K562 (cell line): ENCODE measurements around the gene GALM.

ENCODE experiments used
- DNMT1 ChIP-seq: fragments of 450-650 bp; IDR thresholded peaks from 2 replicates; pipeline ENCODE4 v1.6.1; 2016; ENCODE audit warnings: antibody characterized with exemption, mild to moderate bottlenecking
- EP300 ChIP-seq: IDR thresholded peaks from 2 replicates; pipeline ENCODE4 v1.6.1; 2012; ENCODE audit warnings: low read length, improper control_type of control experiment
- NFRKB ChIP-seq: fragments of 450-650 bp; IDR thresholded peaks from 2 replicates; pipeline ENCODE4 v1.6.1; 2016; ENCODE audit warnings: low read depth
- NR2C2 ChIP-seq, 2 experiments: fragments of 200-800 bp in 1 of 2; sonication (Bioruptor generic) in 1 of 2; sonication (generic) in 1 of 2; formaldehyde crosslinking in 1 of 2; IDR thresholded peaks; 2 replicates each; pipeline versions ENCODE4 v1.6.1 to v1.8.0; 2016 to 2022; ENCODE audit warnings: mild to moderate bottlenecking in 1 of 2, missing compliant biosample characterization in 1 of 2, missing genetic modification characterization in 1 of 2, missing genetic modification reagents in 1 of 2
- RREB1 ChIP-seq: fragments of 250-450 bp; sonication (Bioruptor Pico); IDR thresholded peaks from 2 replicates; pipeline ENCODE4 v1.4.0; 2020
- SMARCA4 ChIP-seq: fragments of 450-650 bp; IDR thresholded peaks from 2 replicates; pipeline ENCODE4 v1.6.1; 2016
- SRF ChIP-seq, 2 experiments: fragments of 250-450, 450-650 bp in 1 of 2; sonication (Bioruptor Pico) in 1 of 2; sonication (generic) in 1 of 2; formaldehyde crosslinking; IDR thresholded peaks; 2 replicates each; pipeline versions ENCODE4 v1.5.0 to v1.5.1; 2020 to 2022; ENCODE audit warnings: mild to moderate bottlenecking in 1 of 2, missing genetic modification reagents in 1 of 2
- TAF7 ChIP-seq: fragments of 450-650 bp; IDR thresholded peaks from 2 replicates; pipeline ENCODE4 v1.6.1; 2016; ENCODE audit warnings: missing genetic modification characterization, missing compliant biosample characterization
- TF ChIP-seq, protein P1 (sequence below), 3 experiments: IDR thresholded peaks in 2 of 3; conservative IDR thresholded peaks in 1 of 3; 2 replicates each; pipeline ENCODE4 v1.5.1; 2011 to 2012; ENCODE audit warnings: low read length in 3 of 3, mild to moderate bottlenecking in 3 of 3, control low read depth in 2 of 3, improper control_type of control experiment in 1 of 3, inconsistent platforms in 1 of 3, low read depth in 1 of 3, mixed read lengths in 1 of 3, moderate library complexity in 1 of 3; ENCODE audit not compliant: insufficient read depth in 2 of 3

DNA sequence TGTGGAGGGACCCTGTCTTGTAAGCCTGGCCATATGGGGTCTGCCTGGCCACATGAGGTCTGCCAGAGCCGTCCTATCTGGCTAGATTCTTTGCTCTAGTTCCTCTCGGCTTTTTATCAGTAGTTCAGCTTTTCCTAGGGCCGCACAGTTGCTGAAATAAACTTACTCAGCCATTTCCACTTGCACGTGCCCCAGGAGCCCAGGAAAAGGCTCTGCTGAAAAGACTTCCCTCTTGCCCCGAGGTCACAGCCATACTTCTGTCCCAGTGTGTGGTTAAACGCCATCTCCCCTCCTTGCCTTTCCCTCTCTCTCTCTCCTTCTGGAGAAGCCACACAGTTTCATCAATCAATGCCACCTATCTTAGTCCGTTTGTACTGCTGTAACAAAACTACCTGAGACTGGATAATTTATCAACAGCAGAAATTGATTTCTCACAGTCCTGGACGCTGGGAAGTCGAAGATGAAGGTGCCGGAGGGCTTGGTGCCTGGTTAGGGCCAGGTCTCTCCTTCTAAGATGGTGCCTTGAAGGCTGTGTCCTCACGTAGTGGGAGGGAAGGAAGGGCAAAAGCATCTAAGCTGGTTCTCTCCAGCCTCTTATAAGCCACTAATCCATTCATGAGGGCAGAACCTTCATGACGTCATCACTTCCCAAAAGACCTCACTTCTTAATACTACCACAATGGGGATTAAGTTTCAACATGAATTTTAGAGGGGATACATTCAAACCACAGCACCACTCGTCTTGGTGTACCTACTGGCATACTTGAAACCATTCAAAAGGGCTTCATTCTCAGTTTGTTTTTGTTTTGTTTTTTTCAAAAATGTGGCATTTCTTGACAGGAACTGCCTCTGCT, 11.2 kb upstream of the GALM start:
- TF ChIP-seq NFRKB (no peak), TAF7 (tag) (no peak), RREB1 (CRISPR knock-in tag) (no peak), EP300 (no peak), DNMT1 (no peak), NR2C2 (CRISPR knock-in tag; IDR thresholded peaks at IDR 0.05) (no peak), NR2C2 (tag; IDR thresholded peaks at IDR 0.05) (0 out of 2 replicates have a peak, but pooled peaks have one; percentile 45), SRF (CRISPR knock-in tag; IDR thresholded peaks at IDR 0.05) (no peak), SMARCA4 (no peak)
- TF ChIP-seq, protein P1, sequence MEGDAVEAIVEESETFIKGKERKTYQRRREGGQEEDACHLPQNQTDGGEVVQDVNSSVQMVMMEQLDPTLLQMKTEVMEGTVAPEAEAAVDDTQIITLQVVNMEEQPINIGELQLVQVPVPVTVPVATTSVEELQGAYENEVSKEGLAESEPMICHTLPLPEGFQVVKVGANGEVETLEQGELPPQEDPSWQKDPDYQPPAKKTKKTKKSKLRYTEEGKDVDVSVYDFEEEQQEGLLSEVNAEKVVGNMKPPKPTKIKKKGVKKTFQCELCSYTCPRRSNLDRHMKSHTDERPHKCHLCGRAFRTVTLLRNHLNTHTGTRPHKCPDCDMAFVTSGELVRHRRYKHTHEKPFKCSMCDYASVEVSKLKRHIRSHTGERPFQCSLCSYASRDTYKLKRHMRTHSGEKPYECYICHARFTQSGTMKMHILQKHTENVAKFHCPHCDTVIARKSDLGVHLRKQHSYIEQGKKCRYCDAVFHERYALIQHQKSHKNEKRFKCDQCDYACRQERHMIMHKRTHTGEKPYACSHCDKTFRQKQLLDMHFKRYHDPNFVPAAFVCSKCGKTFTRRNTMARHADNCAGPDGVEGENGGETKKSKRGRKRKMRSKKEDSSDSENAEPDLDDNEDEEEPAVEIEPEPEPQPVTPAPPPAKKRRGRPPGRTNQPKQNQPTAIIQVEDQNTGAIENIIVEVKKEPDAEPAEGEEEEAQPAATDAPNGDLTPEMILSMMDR (IDR thresholded peaks at IDR 0.05 in 2 of 3, conservative IDR thresholded peaks at IDR 0.05 in 1 of 3; ENCODE audit: insufficient read depth in 2 of 3, low read depth in 1 of 3, low read length in 3 of 3): no peak
